ENCODE measurements around the gene GMDS. TPM values are rescaled to one million over a fixed set of nuclear protein-coding genes. Genes with fewer than 3 reads are reported as not detected.

GMDS gene
- total RNA-seq, 1 donor from 2014 or later = 7.2 TPM

- H3K4me1 ChIP-seq = no peaks in the 10 kb centered on the region
- no peak for TF ChIP-seq CTCF (IDR thresholded peaks at IDR 0.05; ENCODE audit: borderline replicate concordance)
- no peaks in the 10 kb centered on the region for H3K27me3 ChIP-seq (ENCODE audit: low read depth)
- intact Hi-C loops (cut with micrococcal nuclease) = no loop called here
- no peak overlapping the region for H3K4me3 ChIP-seq
- no peak for DNase-seq
- H3K9me3 ChIP-seq (replicated peaks) = no peaks in the 10 kb centered on the region
- H3K36me3 ChIP-seq = no peaks in the 10 kb centered on the region
- no peak overlapping the region for H3K27ac ChIP-seq (replicated peaks)
Observed at GRCh38 chr6:2054516-2055067, 190.8 kb downstream of the GMDS start.

GRCh38 chr6:2053691-2054090 is 191.7 kb downstream of the GMDS start:
- Histone ChIP-seq H3K9me3 (replicated peaks) (no peaks in the 10 kb centered on the region), H3K27ac (replicated peaks) (no peak overlapping the region), H3K4me1 (no peaks in the 10 kb centered on the region), H3K36me3 (no peaks in the 10 kb centered on the region), H3K27me3 (ENCODE audit: low read depth) (no peaks in the 10 kb centered on the region), H3K4me3 (no peak overlapping the region)
- no peak for TF ChIP-seq CTCF (IDR thresholded peaks at IDR 0.05; ENCODE audit: borderline replicate concordance)
- DNase-seq = no peak
- intact Hi-C loops (cut with micrococcal nuclease) = no loop called here

GRCh38 chr6:2047855-2048254 is 197.6 kb downstream of the GMDS start:
- intact Hi-C loops (cut with micrococcal nuclease) = no loop called here
- Histone ChIP-seq H3K9me3 (replicated peaks) (peaks cover 9% of the 10 kb centered on the region), H3K4me3 (no peak overlapping the region), H3K27me3 (ENCODE audit: low read depth) (no peaks in the 10 kb centered on the region), H3K36me3 (no peaks in the 10 kb centered on the region), H3K27ac (replicated peaks) (no peak overlapping the region), H3K4me1 (no peaks in the 10 kb centered on the region)
- no peak for DNase-seq
- TF ChIP-seq CTCF (IDR thresholded peaks at IDR 0.05; ENCODE audit: borderline replicate concordance) = no peak

DNA sequence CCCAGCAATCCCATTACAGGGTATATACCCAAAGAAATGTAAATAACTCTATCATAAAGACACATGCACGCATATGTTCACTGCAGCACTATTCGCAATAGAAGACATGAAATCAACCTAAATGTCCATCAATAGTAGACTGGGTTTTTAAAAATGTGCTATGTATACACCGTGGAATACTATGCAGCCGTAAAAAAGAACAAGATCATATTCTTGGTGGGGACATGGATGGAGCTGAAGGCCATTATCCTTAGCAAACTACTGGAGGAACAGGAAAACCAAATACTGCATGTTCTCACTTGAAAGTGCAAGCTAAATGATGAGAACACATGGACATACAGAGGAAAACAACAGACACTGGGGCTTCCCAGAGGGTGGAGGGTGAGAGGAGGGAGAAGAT is 201.2 kb downstream of the GMDS start:
- Histone ChIP-seq H3K27ac (replicated peaks) (no peak overlapping the region), H3K36me3 (no peaks in the 10 kb centered on the region), H3K4me3 (no peak overlapping the region), H3K9me3 (replicated peaks) (peaks cover 9% of the 10 kb centered on the region), H3K27me3 (ENCODE audit: low read depth) (no peaks in the 10 kb centered on the region), H3K4me1 (no peaks in the 10 kb centered on the region)
- no peak for DNase-seq
- no peak for TF ChIP-seq CTCF (IDR thresholded peaks at IDR 0.05; ENCODE audit: borderline replicate concordance)
- intact Hi-C loops (cut with micrococcal nuclease) = no loop called here

- no peak overlapping the region for H3K4me3 ChIP-seq
- TF ChIP-seq CTCF (IDR thresholded peaks at IDR 0.05; ENCODE audit: borderline replicate concordance) = no peak
- no peaks in the 10 kb centered on the region for H3K27me3 ChIP-seq (ENCODE audit: low read depth)
- no peaks in the 10 kb centered on the region for H3K4me1 ChIP-seq
- H3K27ac ChIP-seq (replicated peaks) = no peak overlapping the region
- peaks cover 9% of the 10 kb centered on the region for H3K9me3 ChIP-seq (replicated peaks)
- intact Hi-C loops (cut with micrococcal nuclease) = no loop called here
- no peak for DNase-seq
- H3K36me3 ChIP-seq = no peaks in the 10 kb centered on the region
Observed at GRCh38 chr6:2042956-2043648, 202.3 kb downstream of the GMDS start.

All from left ventricle myocardium inferior (tissue), 1 donor.